ENCODE data around the gene FOXI2. TPM values are rescaled to one million over a fixed set of nuclear protein-coding genes. Genes with fewer than 3 reads are reported as not detected.

FOXI2 gene
- total RNA-seq, 6 donors from 2014 or later, result 0.06 to 0.20 (median 0.10) TPM; not detected in 3

- 55 to 65% methylated on average over 4 of the region's 4 CpGs for WGBS, 2 donors
- ATAC-seq (ENCODE audit: low FRiP score in 2 of 2), result no peak
- TF ChIP-seq POLR2A (IDR thresholded peaks at IDR 0.05) (no peak), EP300 (IDR thresholded peaks at IDR 0.05) (no peak), CTCF (IDR thresholded peaks at IDR 0.05) (no peak), POLR2AphosphoS5 (IDR thresholded peaks at IDR 0.05) (no peak)
These were observed 41.6 kb upstream of the FOXI2 start for GRCh38 chr10:127695431-127695830.

GRCh38 chr10:127698886-127699285, 38.1 kb upstream of the FOXI2 start:
- Histone ChIP-seq H3K4me3 (no peak overlapping the region), H3K36me3 (no peaks in the 10 kb centered on the region), H3K4me1 (no peaks in the 10 kb centered on the region), H3K27me3 (no peaks in the 10 kb centered on the region), H3K9me3 (no peaks in the 10 kb centered on the region), H3K27ac (no peak overlapping the region)
- no peak for DNase-seq
- ATAC-seq (ENCODE audit: low FRiP score in 2 of 2), result no peak
- TF ChIP-seq POLR2A (IDR thresholded peaks at IDR 0.05), result no peak
- no peak for TF ChIP-seq POLR2AphosphoS5 (IDR thresholded peaks at IDR 0.05)
- TF ChIP-seq EP300 (IDR thresholded peaks at IDR 0.05), result no peak
- no peak for TF ChIP-seq CTCF (IDR thresholded peaks at IDR 0.05)
- WGBS, 2 donors, result 78 to 81% methylated on average over 6 of the region's 6 CpGs

More at GRCh38 chr10:127695431-127695830, 41.6 kb upstream of the FOXI2 start:
- DNase-seq, result no peak
- Histone ChIP-seq H3K4me3 (no peak overlapping the region), H3K4me1 (no peaks in the 10 kb centered on the region), H3K27me3 (no peaks in the 10 kb centered on the region), H3K27ac (no peak overlapping the region), H3K9me3 (no peaks in the 10 kb centered on the region), H3K36me3 (no peaks in the 10 kb centered on the region)

GRCh38 chr10:127699311-127699710, 37.7 kb upstream of the FOXI2 start:
- Histone ChIP-seq H3K36me3 (no peaks in the 10 kb centered on the region), H3K4me1 (no peaks in the 10 kb centered on the region), H3K9me3 (no peaks in the 10 kb centered on the region), H3K27me3 (no peaks in the 10 kb centered on the region), H3K4me3 (no peak overlapping the region), H3K27ac (no peak overlapping the region)
- no peak for DNase-seq
- no peak for ATAC-seq (ENCODE audit: low FRiP score in 2 of 2)
- 75 to 88% methylated on average over 8 of the region's 8 CpGs for WGBS, 2 donors
- TF ChIP-seq CTCF (IDR thresholded peaks at IDR 0.05) (no peak), EP300 (IDR thresholded peaks at IDR 0.05) (no peak), POLR2A (IDR thresholded peaks at IDR 0.05) (no peak), POLR2AphosphoS5 (IDR thresholded peaks at IDR 0.05) (no peak)

- 48 to 61% methylated on average over 4 of the region's 4 CpGs for WGBS, 2 donors
- Histone ChIP-seq H3K4me1 (no peaks in the 10 kb centered on the region), H3K4me3 (no peak overlapping the region), H3K36me3 (no peaks in the 10 kb centered on the region), H3K27me3 (no peaks in the 10 kb centered on the region), H3K9me3 (no peaks in the 10 kb centered on the region), H3K27ac (no peak overlapping the region)
- ATAC-seq (ENCODE audit: low FRiP score in 2 of 2), result no peak
- DNase-seq, result no peak
- TF ChIP-seq CTCF (IDR thresholded peaks at IDR 0.05) (no peak), EP300 (IDR thresholded peaks at IDR 0.05) (no peak), POLR2AphosphoS5 (IDR thresholded peaks at IDR 0.05) (no peak)
These were observed 34.7 kb upstream of the FOXI2 start for GRCh38 chr10:127702271-127702670.

GRCh38 chr10:127715249-127715648, 21.7 kb upstream of the FOXI2 start:
- no peak overlapping the region for H3K4me3 ChIP-seq
- 39 to 46% methylated on average over 6 of the region's 6 CpGs for WGBS, 2 donors
- ATAC-seq (ENCODE audit: low FRiP score in 2 of 2), result no peak
- H3K9me3 ChIP-seq, result no peaks in the 10 kb centered on the region
- H3K27me3 ChIP-seq, result no peaks in the 10 kb centered on the region
- no peak for DNase-seq
- H3K27ac ChIP-seq, result no peak overlapping the region
- no peaks in the 10 kb centered on the region for H3K36me3 ChIP-seq
- TF ChIP-seq CTCF (IDR thresholded peaks at IDR 0.05), result no peak
- no peak for TF ChIP-seq POLR2A (IDR thresholded peaks at IDR 0.05)
- no peak for TF ChIP-seq POLR2AphosphoS5 (IDR thresholded peaks at IDR 0.05)
- TF ChIP-seq EP300 (IDR thresholded peaks at IDR 0.05), result no peak
- H3K4me1 ChIP-seq, result no peaks in the 10 kb centered on the region
